Retinal pigment epithelial cell (primary cell): Measurements from ENCODE around the gene CNKSR1.

ENCODE experiments used
- DNase-seq: peaks from one replicate; pipeline ENCODE4 v3.0.0-alpha.2; 2010; ENCODE audit warnings: low read depth
- H3K4me3 ChIP-seq: 2 replicates; pipeline ENCODE4 v1.5.1; 2011; ENCODE audit warnings: mild to moderate bottlenecking, low read length, control low read depth, moderate library complexity
- CTCF ChIP-seq: conservative IDR thresholded peaks from 2 replicates; pipeline ENCODE4 v1.5.1; 2011; ENCODE audit warnings: low read depth, low read length, control low read depth, inconsistent platforms

CNKSR1 gene

GRCh38 chr1:26188477-26188876 lies 11.2 kb downstream of the CNKSR1 start:
- TF ChIP-seq CTCF, result no peak
- H3K4me3 ChIP-seq, result no peak overlapping the region
- DNase-seq, result no peak

- no peak overlapping the region for H3K4me3 ChIP-seq
- no peak for DNase-seq
- no peak for TF ChIP-seq CTCF
Measured at GRCh38 chr1:26189331-26189730, 12.0 kb downstream of the CNKSR1 start.

DNA sequence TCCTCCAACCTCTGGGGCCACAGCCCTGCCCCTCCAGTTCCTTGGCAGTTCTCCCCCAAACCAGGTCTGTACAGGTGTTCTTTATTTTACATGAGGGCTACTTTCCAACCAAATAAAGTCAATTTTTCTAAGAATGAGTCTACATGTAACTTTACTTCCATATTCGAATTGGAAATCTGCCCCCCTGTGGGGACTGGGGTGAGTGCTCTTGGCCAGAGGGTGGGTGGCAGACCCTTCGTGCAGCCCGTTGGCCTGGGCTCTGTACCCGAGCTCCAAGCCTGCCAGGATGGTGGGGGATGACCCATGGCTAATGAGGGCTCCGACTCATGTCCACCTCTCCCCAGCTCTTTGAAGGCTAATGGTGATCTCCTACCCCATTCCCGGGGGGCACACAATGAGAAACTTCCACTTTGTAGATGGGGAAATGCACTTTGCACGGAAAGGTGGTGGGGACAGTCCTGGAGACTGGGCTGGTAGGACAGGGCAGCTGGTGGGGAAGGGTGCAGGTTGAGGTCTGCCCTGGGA lies 12.5 kb downstream of the CNKSR1 start:
- DNase-seq, result no peak

GRCh38 chr1:26190373-26190987 lies 13.2 kb downstream of the CNKSR1 start, which contains the start of gene CATSPER4:
TSS of gene CATSPER4 (plus strand) at chr1:26190602. CDS start at chr1:26190628, 26 bp downstream.
- H3K4me3 ChIP-seq, result no peak within 1 kb of the TSS
- no peak for DNase-seq
- TF ChIP-seq CTCF, result peak; percentile 26

More for the DNA sequence above, 12.5 kb downstream of the CNKSR1 start:
- no peak overlapping the region for H3K4me3 ChIP-seq
- peak; percentile 24 for TF ChIP-seq CTCF

DNA sequence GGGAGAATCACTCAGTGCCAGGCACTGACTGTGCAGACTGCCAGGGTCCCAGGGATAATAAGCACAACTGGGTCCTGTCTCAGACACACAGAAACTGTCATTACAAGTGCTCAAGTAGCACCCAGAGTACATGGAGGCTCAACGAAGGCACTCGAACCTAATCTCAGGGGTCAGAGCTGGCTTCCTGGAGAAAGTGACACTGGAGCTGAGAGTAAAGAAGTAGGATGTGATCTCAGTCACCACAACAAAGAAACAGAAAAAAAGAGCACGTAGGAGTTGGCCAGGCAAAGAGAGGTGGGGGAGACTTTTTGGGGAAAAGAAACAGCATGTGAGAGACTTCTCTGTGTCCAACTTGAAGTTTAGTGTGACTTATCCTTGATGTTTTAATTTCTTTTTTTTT lies 14.4 kb downstream of the CNKSR1 start:
- H3K4me3 ChIP-seq, result no peak overlapping the region
- DNase-seq, result no peak
- TF ChIP-seq CTCF, result no peak

DNA sequence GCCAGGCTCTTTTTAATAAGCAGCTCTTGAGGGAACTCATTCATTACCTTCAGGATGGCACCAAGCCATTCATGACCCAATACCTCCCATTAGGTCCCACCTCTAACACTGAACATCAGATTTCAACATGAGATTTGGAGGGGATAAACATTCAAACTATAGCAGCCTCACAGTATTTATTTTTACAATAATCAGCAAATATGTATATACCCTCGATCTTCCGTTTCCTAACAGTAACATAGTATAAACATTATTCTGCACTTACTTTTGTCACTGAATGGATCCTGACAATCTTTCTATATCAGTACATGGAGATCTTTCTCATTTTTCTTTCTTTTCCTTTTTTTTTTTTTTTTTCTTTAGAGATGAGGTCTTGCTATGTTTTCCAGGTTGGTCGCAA lies 18.5 kb downstream of the CNKSR1 start:
- DNase-seq, result no peak
- no peak for TF ChIP-seq CTCF
- no peak overlapping the region for H3K4me3 ChIP-seq

- no peak for DNase-seq
- H3K4me3 ChIP-seq, result no peak overlapping the region
- no peak for TF ChIP-seq CTCF
Measured at GRCh38 chr1:26197301-26197700, 20.0 kb downstream of the CNKSR1 start.
